22Rv1 (cell line): Measurements from ENCODE around the gene TRIM9.

Experiments
- CTCF ChIP-seq: fragments of 450-650 bp; IDR thresholded peaks from 2 replicates; pipeline ENCODE4 v1.5.1; 2017; ENCODE audit warnings: mild to moderate bottlenecking
- ZFX ChIP-seq: fragments of 450-650 bp; IDR thresholded peaks from 2 replicates; pipeline ENCODE4 v1.6.1; 2017; ENCODE audit warnings: antibody characterized with exemption, borderline replicate concordance

- TF ChIP-seq CTCF: no peak
- no peak for TF ChIP-seq ZFX
Observed at GRCh38 chr14:51079489-51079888, 15.4 kb downstream of the TRIM9 start.
